Measurements from ENCODE around the gene PSMD5.

PSMD5 gene

GRCh38 chr9:120845255-120845654 is 2.5 kb upstream of the PSMD5 start:
- DNase-seq (ENCODE audit: extremely low read depth, low read depth), result no peak

GRCh38 chr9:120841930-120842684 is 615 bp downstream of the PSMD5 start:
- no peak for DNase-seq (ENCODE audit: extremely low read depth, low read depth)
- TF ChIP-seq, protein P1, sequence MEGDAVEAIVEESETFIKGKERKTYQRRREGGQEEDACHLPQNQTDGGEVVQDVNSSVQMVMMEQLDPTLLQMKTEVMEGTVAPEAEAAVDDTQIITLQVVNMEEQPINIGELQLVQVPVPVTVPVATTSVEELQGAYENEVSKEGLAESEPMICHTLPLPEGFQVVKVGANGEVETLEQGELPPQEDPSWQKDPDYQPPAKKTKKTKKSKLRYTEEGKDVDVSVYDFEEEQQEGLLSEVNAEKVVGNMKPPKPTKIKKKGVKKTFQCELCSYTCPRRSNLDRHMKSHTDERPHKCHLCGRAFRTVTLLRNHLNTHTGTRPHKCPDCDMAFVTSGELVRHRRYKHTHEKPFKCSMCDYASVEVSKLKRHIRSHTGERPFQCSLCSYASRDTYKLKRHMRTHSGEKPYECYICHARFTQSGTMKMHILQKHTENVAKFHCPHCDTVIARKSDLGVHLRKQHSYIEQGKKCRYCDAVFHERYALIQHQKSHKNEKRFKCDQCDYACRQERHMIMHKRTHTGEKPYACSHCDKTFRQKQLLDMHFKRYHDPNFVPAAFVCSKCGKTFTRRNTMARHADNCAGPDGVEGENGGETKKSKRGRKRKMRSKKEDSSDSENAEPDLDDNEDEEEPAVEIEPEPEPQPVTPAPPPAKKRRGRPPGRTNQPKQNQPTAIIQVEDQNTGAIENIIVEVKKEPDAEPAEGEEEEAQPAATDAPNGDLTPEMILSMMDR (IDR thresholded peaks at IDR 0.05; ENCODE audit: low read depth, low read length), result no peak

More at GRCh38 chr9:120845255-120845654, 2.5 kb upstream of the PSMD5 start:
- TF ChIP-seq, protein P1 (IDR thresholded peaks at IDR 0.05; ENCODE audit: low read depth, low read length), result no peak

- no peak for DNase-seq (ENCODE audit: extremely low read depth, low read depth)
- TF ChIP-seq, protein P1 (IDR thresholded peaks at IDR 0.05; ENCODE audit: low read depth, low read length), result no peak
Measured at GRCh38 chr9:120839146-120839545, 3.6 kb downstream of the PSMD5 start.

DNA sequence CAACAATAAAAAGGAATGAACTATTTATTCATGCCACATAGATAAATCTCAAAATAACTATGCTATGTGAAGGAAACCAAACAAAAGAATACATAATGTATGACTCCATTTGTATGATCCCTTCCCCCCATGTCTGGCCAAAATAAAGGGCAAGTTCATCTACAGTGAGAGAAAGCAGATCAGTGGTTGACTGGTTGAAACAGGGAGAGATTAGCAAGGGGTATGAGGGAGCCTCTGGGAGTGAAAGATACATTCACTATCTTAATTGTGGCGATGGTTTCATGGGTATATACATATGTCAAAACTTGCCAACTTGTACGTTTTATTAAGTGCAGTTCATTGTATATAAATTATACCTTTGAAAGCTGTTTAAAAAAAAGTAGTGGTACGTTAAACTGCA is 4.8 kb downstream of the PSMD5 start:
- DNase-seq (ENCODE audit: extremely low read depth, low read depth), result no peak
- TF ChIP-seq, protein P1 (IDR thresholded peaks at IDR 0.05; ENCODE audit: low read depth, low read length), result no peak

DNA sequence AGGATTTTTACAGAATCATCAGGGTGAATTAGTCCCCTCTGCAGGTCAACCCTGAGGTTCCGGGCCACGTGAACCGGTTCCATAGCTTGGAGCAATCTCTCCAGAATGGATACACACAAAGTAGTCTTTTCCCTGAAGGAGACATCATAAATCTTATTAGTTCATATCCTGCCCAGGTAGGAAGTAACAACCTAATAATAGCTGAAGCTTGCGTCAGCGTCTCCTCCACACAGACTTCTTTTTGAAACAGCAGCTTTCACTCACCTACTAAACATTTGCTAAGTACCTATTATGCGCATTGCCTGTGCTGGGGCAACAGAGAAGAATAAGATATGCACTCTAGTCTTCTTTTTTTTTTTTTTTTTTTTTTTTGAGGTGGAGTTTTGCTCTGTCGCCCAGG is 9.4 kb downstream of the PSMD5 start:
- no peak for DNase-seq (ENCODE audit: extremely low read depth, low read depth)
- TF ChIP-seq, protein P1 (IDR thresholded peaks at IDR 0.05; ENCODE audit: low read depth, low read length), result no peak

DNA sequence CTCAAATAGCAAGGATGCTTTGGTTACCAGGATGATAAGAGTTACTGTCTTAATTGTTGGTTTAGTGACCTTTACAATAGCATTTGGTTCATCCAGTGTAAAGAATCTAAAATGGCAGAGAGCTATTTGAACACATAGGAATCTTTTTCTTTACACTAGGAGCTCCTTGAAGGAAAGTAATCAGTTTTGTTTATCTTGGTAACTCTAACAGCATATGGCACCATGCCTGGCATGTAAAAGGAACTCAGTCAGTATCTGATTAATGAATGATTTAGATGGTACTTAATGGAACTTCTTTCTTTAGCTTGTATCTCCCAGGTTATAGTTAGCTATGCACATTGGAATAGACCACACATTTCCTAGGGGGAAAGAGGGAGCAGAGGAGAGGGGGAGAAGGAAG is 9.9 kb downstream of the PSMD5 start:
- no peak for DNase-seq (ENCODE audit: extremely low read depth, low read depth)
- TF ChIP-seq, protein P1 (IDR thresholded peaks at IDR 0.05; ENCODE audit: low read depth, low read length), result no peak

GRCh38 chr9:120830865-120831264 is 11.9 kb downstream of the PSMD5 start:
- TF ChIP-seq, protein P1 (IDR thresholded peaks at IDR 0.05; ENCODE audit: low read depth, low read length), result no peak
- no peak for DNase-seq (ENCODE audit: extremely low read depth, low read depth)

Data from AG09319 (cell line).